H1 (cell line): ENCODE measurements around the gene SEMA4C. TPM values are rescaled to one million over a fixed set of nuclear protein-coding genes. Genes with fewer than 3 reads are reported as not detected.

ENCODE experiments used
- CTCF ChIA-PET: fragments of 300-600 bp; sonication (Branson Sonifier 250); formaldehyde crosslinking; loops from one replicate; lab custom pipeline; 2021; ENCODE audit not compliant: partially characterized antibody; lab: Charles Lee
- POLR2A ChIA-PET: fragments of 300-600 bp; sonication (Branson Sonifier 250); formaldehyde crosslinking; loops from one replicate; lab custom pipeline; 2021; ENCODE audit warnings: inconsistent platforms; ENCODE audit not compliant: partially characterized antibody; lab: Charles Lee
- DNase-seq, 2 experiments: peaks; one replicate each; pipeline versions ENCODE4 v3.0.0 to v3.0.0-alpha.2; 2010 to 2022; ENCODE audit warnings: low spot score in 2 of 2, low read depth in 1 of 2, mixed read lengths in 1 of 2
- FAIRE-seq: peaks from 2 replicates; lab custom pipeline; 2011; peaks lifted over from hg19 to GRCh38; lab: Jason Lieb, UNC
- H2AFZ ChIP-seq: 2 replicates; pipeline ENCODE4 v1.8.1; 2012; ENCODE audit warnings: low read length, inconsistent platforms
- H2AK5ac ChIP-seq: 2 replicates; pipeline ENCODE4 v1.6.1; 2013; ENCODE audit warnings: low read depth, low read length
- H2BK120ac ChIP-seq: replicated peaks from 2 replicates; pipeline ENCODE3; 2013; ENCODE audit warnings: low read depth, low read length, inconsistent platforms
- H2BK12ac ChIP-seq: 2 replicates; pipeline ENCODE4 v1.6.1; 2013; ENCODE audit warnings: low read depth, low read length
- H2BK15ac ChIP-seq: 2 replicates; pipeline ENCODE4 v1.6.1; 2013; ENCODE audit warnings: low read length
- H2BK20ac ChIP-seq: 2 replicates; pipeline ENCODE4 v1.6.1; 2013; ENCODE audit warnings: low read length
- H2BK5ac ChIP-seq: 2 replicates; pipeline ENCODE4 v1.6.1; 2013; ENCODE audit warnings: low read depth, low read length
- H3K14ac ChIP-seq: 2 replicates; pipeline ENCODE4 v1.6.1; 2013; ENCODE audit warnings: inconsistent platforms; ENCODE audit not compliant: insufficient read length
- H3K18ac ChIP-seq: 2 replicates; pipeline ENCODE4 v1.6.1; 2013; ENCODE audit warnings: low read length; ENCODE audit errors: extremely low read depth
- H3K23ac ChIP-seq: 2 replicates; pipeline ENCODE4 v1.6.1; 2013; ENCODE audit warnings: inconsistent platforms; ENCODE audit not compliant: insufficient read length
- H3K23me2 ChIP-seq: 2 replicates; pipeline ENCODE4 v1.6.1; 2013; ENCODE audit warnings: low read depth, low read length
- H3K27ac ChIP-seq: 2 replicates; pipeline ENCODE4 v1.6.1; 2011; ENCODE audit warnings: low read depth, low read length, inconsistent platforms
- H3K27me3 ChIP-seq, 4 experiments: replicated peaks in 1 of 4; 1 replicate in 1 of 4; 2 replicates in 3 of 4; pipeline versions ENCODE4 v1.6.1 to v1.8.1; 2011 to 2013; ENCODE audit warnings: low read length in 3 of 4, mild to moderate bottlenecking in 3 of 4, inconsistent platforms in 2 of 4, mixed read lengths in 2 of 4, moderate library complexity in 1 of 4; ENCODE audit not compliant: control insufficient read depth in 3 of 4, insufficient read depth in 3 of 4; ENCODE audit errors: extremely low read depth in 1 of 4
- H3K36me3 ChIP-seq, 4 experiments: 2 replicates each; pipeline versions ENCODE4 v1.6.1 to v1.8.1; 2011 to 2013; ENCODE audit warnings: mild to moderate bottlenecking in 4 of 4, low read length in 3 of 4, moderate library complexity in 2 of 4, control low read depth in 1 of 4, inconsistent platforms in 1 of 4; ENCODE audit not compliant: insufficient read depth in 4 of 4, control insufficient read depth in 2 of 4
- H3K4ac ChIP-seq: replicated peaks from 2 replicates; pipeline ENCODE3; 2013; ENCODE audit warnings: low read length, low read depth, mixed read lengths, inconsistent platforms; ENCODE audit not compliant: insufficient read length
- H3K4me1 ChIP-seq, 4 experiments: replicated peaks in 1 of 4; 1 replicate in 1 of 4; 2 replicates in 3 of 4; pipeline versions ENCODE4 v1.6.1 to v1.8.1; 2011 to 2013; ENCODE audit warnings: low read length in 3 of 4, inconsistent platforms in 2 of 4, mixed read lengths in 1 of 4; ENCODE audit not compliant: insufficient read depth in 4 of 4, control insufficient read depth in 3 of 4
- H3K4me2 ChIP-seq, 2 experiments: 2 replicates each; pipeline versions ENCODE4 v1.6.1 to v1.8.1; 2011 to 2013; ENCODE audit warnings: low read depth in 2 of 2, low read length in 2 of 2, control low read depth in 1 of 2, inconsistent platforms in 1 of 2, mild to moderate bottlenecking in 1 of 2; ENCODE audit not compliant: insufficient read depth in 1 of 2
- H3K4me3 ChIP-seq, 4 experiments: fragments of 200-600, 300-600 bp in 1 of 4; sonication (generic), shearing (Covaris generic), sonication (Bioruptor Twin) in 1 of 4; 2 replicates each; pipeline versions ENCODE4 v1.5.1 to v1.8.1; 2011 to 2016; ENCODE audit warnings: low read length in 4 of 4, low read depth in 3 of 4, control low read depth in 2 of 4, inconsistent platforms in 2 of 4, mild to moderate bottlenecking in 2 of 4, mixed read lengths in 1 of 4, moderate library complexity in 1 of 4; ENCODE audit not compliant: insufficient read depth in 2 of 4; ENCODE audit errors: extremely low read depth in 1 of 4
- H3K56ac ChIP-seq: replicated peaks from 2 replicates; pipeline ENCODE3; 2013; ENCODE audit warnings: low read depth, mild to moderate bottlenecking, mixed read lengths, low read length, inconsistent platforms; ENCODE audit not compliant: insufficient read length
- H3K79me1 ChIP-seq: 2 replicates; pipeline ENCODE4 v1.6.1; 2013; ENCODE audit warnings: low read depth, low read length, control low read depth
- H3K79me2 ChIP-seq, 2 experiments: 2 replicates each; pipeline versions ENCODE4 v1.6.1 to v1.8.1; 2012 to 2013; ENCODE audit warnings: low read length in 2 of 2, mild to moderate bottlenecking in 2 of 2, inconsistent platforms in 1 of 2; ENCODE audit not compliant: insufficient read depth in 2 of 2, control insufficient read depth in 1 of 2
- H3K9ac ChIP-seq, 4 experiments: replicated peaks in 1 of 4; 1 replicate in 1 of 4; 2 replicates in 3 of 4; pipeline versions ENCODE4 v1.6.1 to v1.8.1; 2011 to 2013; ENCODE audit warnings: low read depth in 3 of 4, low read length in 3 of 4, control low read depth in 2 of 4, mild to moderate bottlenecking in 2 of 4, moderate library complexity in 2 of 4, inconsistent platforms in 1 of 4; ENCODE audit errors: extremely low read depth in 1 of 4
- H3K9me3 ChIP-seq, 2 experiments: 2 replicates each; pipeline versions ENCODE4 v1.6.1 to v1.8.1; 2012 to 2013; ENCODE audit warnings: mild to moderate bottlenecking in 2 of 2, moderate library complexity in 2 of 2, control low read depth in 1 of 2, inconsistent platforms in 1 of 2, low read depth in 1 of 2, low read length in 1 of 2, mixed read lengths in 1 of 2; ENCODE audit not compliant: insufficient read depth in 2 of 2
- H4K20me1 ChIP-seq, 2 experiments: replicated peaks in 1 of 2; 2 replicates each; pipeline versions ENCODE3 to v1.8.1; 2011 to 2013; ENCODE audit warnings: inconsistent platforms in 2 of 2, low read length in 2 of 2, mild to moderate bottlenecking in 1 of 2; ENCODE audit not compliant: insufficient read depth in 2 of 2, control insufficient read depth in 1 of 2
- H4K5ac ChIP-seq: 2 replicates; pipeline ENCODE4 v1.6.1; 2013; ENCODE audit warnings: low read length, low read depth, mixed read lengths, inconsistent platforms; ENCODE audit not compliant: insufficient read length
- H4K8ac ChIP-seq: 2 replicates; pipeline ENCODE4 v1.8.0; 2013; ENCODE audit warnings: mild to moderate bottlenecking, moderate library complexity, low read length, inconsistent platforms; ENCODE audit not compliant: insufficient read depth; ENCODE audit errors: extremely low read depth
- H4K91ac ChIP-seq: replicated peaks from 2 replicates; pipeline ENCODE3; 2013; ENCODE audit warnings: low read length, mixed read lengths, inconsistent platforms; ENCODE audit not compliant: insufficient read length
- BACH1 ChIP-seq: IDR thresholded peaks from 2 replicates; pipeline ENCODE4 v1.6.1; 2012; ENCODE audit warnings: low read length, improper control_type of control experiment
- CEBPB ChIP-seq: IDR thresholded peaks from 2 replicates; pipeline ENCODE4 v1.6.1; 2012; ENCODE audit warnings: low read depth, low read length
- CHD2 ChIP-seq: IDR thresholded peaks from 2 replicates; pipeline ENCODE4 v1.6.1; 2012; ENCODE audit warnings: low read length, improper control_type of control experiment
- KDM4A ChIP-seq: IDR thresholded peaks from one replicate; pipeline ENCODE4 v1.7.1; 2012; ENCODE audit warnings: low read depth, mild to moderate bottlenecking, moderate library complexity, low read length, inconsistent platforms; ENCODE audit not compliant: severe bottlenecking
- NANOG ChIP-seq: IDR thresholded peaks from 2 replicates; pipeline ENCODE4 v1.6.1; 2011; ENCODE audit warnings: low read length, low read depth, mild to moderate bottlenecking, inconsistent platforms; ENCODE audit not compliant: insufficient read depth, poor library complexity, severe bottlenecking
- POU5F1 ChIP-seq: IDR thresholded peaks from 2 replicates; pipeline ENCODE4 v1.6.1; 2011; ENCODE audit warnings: low read depth, mild to moderate bottlenecking, low read length, moderate library complexity
- RAD21 ChIP-seq, 2 experiments: IDR thresholded peaks in 1 of 2; conservative IDR thresholded peaks in 1 of 2; 2 replicates each; pipeline ENCODE4 v1.6.1; 2011; ENCODE audit warnings: low read depth in 2 of 2, low read length in 2 of 2, improper control_type of control experiment in 1 of 2, inconsistent platforms in 1 of 2, mild to moderate bottlenecking in 1 of 2, moderate library complexity in 1 of 2
- SAP30 ChIP-seq: fragments of 300-600 bp; sonication (generic); IDR thresholded peaks from 2 replicates; pipeline ENCODE4 v1.7.1; 2012; ENCODE audit warnings: low read length, moderate library complexity, mild to moderate bottlenecking, inconsistent platforms; ENCODE audit not compliant: insufficient read depth, insufficient replicate concordance
- SRF ChIP-seq: IDR thresholded peaks from 2 replicates; pipeline ENCODE4 v1.6.1; 2011; ENCODE audit warnings: mild to moderate bottlenecking, low read depth, low read length, moderate library complexity
- TAF7 ChIP-seq: optimal IDR thresholded peaks from 2 replicates; pipeline ENCODE3; 2011; ENCODE audit warnings: low read depth, mild to moderate bottlenecking, inconsistent platforms, low read length, moderate library complexity, borderline replicate concordance
- TEAD4 ChIP-seq: IDR thresholded peaks from 2 replicates; pipeline ENCODE4 v1.6.1; 2012; ENCODE audit warnings: low read depth, low read length, inconsistent platforms, mixed read lengths
- WGBS, 2 experiments: shearing (Covaris generic) in 1 of 2; methylation state at CpG; one replicate each; pipeline versions ENCODE4 v1.1.6 to v1.1.7; 2013 to 2015; ENCODE audit warnings: low lambda C conversion rate in 2 of 2, mixed read lengths in 2 of 2, inconsistent platforms in 1 of 2, low coverage in 1 of 2, missing lambda C conversion rate in 1 of 2; ENCODE audit not compliant: insufficient replicate concordance in 2 of 2, insufficient coverage in 1 of 2, insufficient read length in 1 of 2; ENCODE audit errors: extremely low coverage in 1 of 2, missing lambda C conversion rate in 1 of 2; 5-methylcytosine and 5-hydroxymethylcytosine counted together
- polyA plus RNA-seq, 7 experiments: library from polyadenylated mRNA; depleted of rRNA in 3 of 7; stranded (reverse) in 5 of 7; unstranded in 2 of 7; fragments of >200 nt in 5 of 7; fragments of 200-250 nt in 2 of 7; gene quantifications; 1 replicate in 5 of 7; 2 replicates in 1 of 7; 4 replicates in 1 of 7; pipeline versions ENCODE4 v1.2.1 to v1.2.3, GENCODE V29; 2011 to 2013; ENCODE audit warnings: missing spikeins in 2 of 7, mixed read lengths in 2 of 7
- total RNA-seq: library from RNA; stranded (reverse); fragmentation: NEBNext Ultra II Directional; extraction: Animal tissue kit (Norgen Biotek cat#: 25700); gene quantifications from 2 replicates; pipeline ENCODE4 v1.2.1, GENCODE V29; 2021
- TF ChIP-seq, protein P1 (sequence below): IDR thresholded peaks from 2 replicates; pipeline ENCODE4 v1.6.1; 2012; ENCODE audit warnings: inconsistent platforms
- TF ChIP-seq, protein P2 (sequence below): IDR thresholded peaks from 2 replicates; pipeline ENCODE4 v1.6.1; 2012; ENCODE audit warnings: inconsistent platforms

SEMA4C gene
- total and polyA plus RNA-seq, 2 of the 8 experiments (the other 6 are each of a cell fraction or from before 2014, with no cell fraction given): 47.5 to 67.3 TPM

DNA sequence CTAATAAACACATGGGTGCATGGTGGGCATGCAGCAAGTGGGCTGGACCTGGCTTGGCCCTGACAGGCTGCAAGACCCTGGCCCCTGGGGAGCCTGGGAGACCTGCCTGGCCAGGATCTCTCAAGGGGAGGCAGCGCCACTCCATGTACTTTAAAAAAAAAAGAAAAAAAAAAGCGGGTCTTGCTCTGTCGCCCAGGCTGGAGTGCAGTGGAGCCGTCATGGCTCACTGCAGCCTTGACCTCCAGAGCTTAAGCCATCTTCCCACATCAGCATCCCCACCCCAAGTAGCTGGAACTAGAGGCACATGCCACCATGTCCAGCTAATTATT lies 29.5 kb upstream of the SEMA4C start:
- 84% methylated on average over 4 of the region's 4 CpGs; no CpG with 5 or more reads in 1 of the 2 experiments for WGBS, 2 experiments
- H3K9me3 ChIP-seq: no peaks in the 10 kb centered on the region
- H3K4me3 ChIP-seq: no peak overlapping the region
- H4K91ac ChIP-seq: no peak overlapping the region
- no peaks in the 10 kb centered on the region for H3K79me2 ChIP-seq
- peaks cover 0 to 13% (median 6%) of the 10 kb centered on the region in 4 experiments; a peak in 3 of 7 replicates for H3K4me1 ChIP-seq
- FAIRE-seq (no peak), DNase-seq (no peak)
- no peaks in the 10 kb centered on the region for H3K36me3 ChIP-seq
- H3K27me3 ChIP-seq: no peaks in the 10 kb centered on the region; a peak in 1 of 7 replicates
- peaks cover under 1% of the 10 kb centered on the region; the same call in 1 of the 2 replicates for H3K23me2 ChIP-seq
- H2AK5ac ChIP-seq: no peak overlapping the region
- no peak overlapping the region for H2BK20ac ChIP-seq
- H4K20me1 ChIP-seq: no peaks in the 10 kb centered on the region
- no peak overlapping the region for H2AFZ ChIP-seq
- ChIA-PET CTCF (interaction anchor here (1.1 to 1.5 kb wide), 3 partner anchors 30 to 52 kb away, joined by 3 to 6 read pairs (median 5); partner anchors contain the start of gene ANKRD39), POLR2A (interaction anchor here (1.7 kb wide), 1 partner anchor 14 kb away, joined by 4 read pairs; no protein-coding TSS in a partner anchor)
- H3K56ac ChIP-seq: no peak overlapping the region
- no peak overlapping the region for H3K14ac ChIP-seq
- no peaks in the 10 kb centered on the region for H3K79me1 ChIP-seq
- no peak overlapping the region for H3K27ac ChIP-seq
- 0 out of 2 replicates have a peak overlapping the region, but pooled peaks have one; percentile 39 for H2BK12ac ChIP-seq
- no peak overlapping the region for H2BK120ac ChIP-seq
- peak overlapping the region; percentile 46; the same call in 1 of the 2 replicates for H2BK15ac ChIP-seq
- no peak overlapping the region for H4K5ac ChIP-seq
- no peak overlapping the region for H4K8ac ChIP-seq
- no peak overlapping the region for H3K23ac ChIP-seq
- no peak overlapping the region for H3K9ac ChIP-seq
- H3K18ac ChIP-seq: no peak overlapping the region
- H3K4me2 ChIP-seq: no peak overlapping the region
- H2BK5ac ChIP-seq: no peak overlapping the region
- no peak overlapping the region for H3K4ac ChIP-seq
- no peak for TF ChIP-seq POU5F1
- TF ChIP-seq, protein P1, sequence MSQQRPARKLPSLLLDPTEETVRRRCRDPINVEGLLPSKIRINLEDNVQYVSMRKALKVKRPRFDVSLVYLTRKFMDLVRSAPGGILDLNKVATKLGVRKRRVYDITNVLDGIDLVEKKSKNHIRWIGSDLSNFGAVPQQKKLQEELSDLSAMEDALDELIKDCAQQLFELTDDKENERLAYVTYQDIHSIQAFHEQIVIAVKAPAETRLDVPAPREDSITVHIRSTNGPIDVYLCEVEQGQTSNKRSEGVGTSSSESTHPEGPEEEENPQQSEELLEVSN: no peak
- TF ChIP-seq NANOG: no peak
- no peak for TF ChIP-seq TAF7
- TF ChIP-seq KDM4A: no peak
- TF ChIP-seq, protein P2, sequence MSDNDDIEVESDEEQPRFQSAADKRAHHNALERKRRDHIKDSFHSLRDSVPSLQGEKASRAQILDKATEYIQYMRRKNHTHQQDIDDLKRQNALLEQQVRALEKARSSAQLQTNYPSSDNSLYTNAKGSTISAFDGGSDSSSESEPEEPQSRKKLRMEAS: no peak
- no peak for TF ChIP-seq TEAD4
- no peak for TF ChIP-seq RAD21 (IDR thresholded peaks at IDR 0.05 in 1 of 2, conservative IDR thresholded peaks at IDR 0.05 in 1 of 2; ENCODE audit: low read depth in 2 of 2, low read length in 2 of 2)
- no peak for TF ChIP-seq SRF
- no peak for TF ChIP-seq CEBPB
- no peak for TF ChIP-seq SAP30
- TF ChIP-seq CHD2: no peak
- no peak for TF ChIP-seq BACH1
